Activated CD4-positive, alpha-beta memory T cell treated with anti-CD3 and anti-CD28 coated beads, Interleukin-2, amount 10 ng/mL, durations not matched to agents 7 days and 5 days (primary cell): ENCODE results near the gene FILIP1L. TPM values are rescaled to one million over a fixed set of nuclear protein-coding genes. Genes with fewer than 3 reads are reported as not detected.

Experiments
- CTCF ChIA-PET: fragments of 350-600 bp; sonication (Branson Sonifier 250); formaldehyde crosslinking; loops from one replicate; lab custom pipeline; 2021; ENCODE audit warnings: antibody characterized with exemption, inconsistent platforms; lab: Charles Lee
- POLR2A ChIA-PET: fragments of 350-600 bp; sonication (Branson Sonifier 250); formaldehyde crosslinking; loops from one replicate; lab custom pipeline; 2021; ENCODE audit warnings: antibody characterized with exemption; lab: Charles Lee
- DNase-seq: peaks from one replicate; pipeline ENCODE4 v3.0.0-alpha.2; 2020
- H3K27ac Mint-ChIP-seq: one replicate; pipeline ENCODE4 v1.8.0; 2021; ENCODE audit warnings: mild to moderate bottlenecking, mixed read lengths
- H3K27me3 Mint-ChIP-seq: one replicate; pipeline ENCODE4 v1.8.0; 2021; ENCODE audit warnings: mixed read lengths
- H3K36me3 Mint-ChIP-seq: one replicate; pipeline ENCODE4 v1.8.0; 2021; ENCODE audit warnings: low read depth, mixed read lengths
- H3K4me1 Mint-ChIP-seq: one replicate; pipeline ENCODE4 v1.8.0; 2021; ENCODE audit warnings: mixed read lengths
- H3K4me3 Mint-ChIP-seq: one replicate; pipeline ENCODE4 v1.8.0; 2021; ENCODE audit warnings: mild to moderate bottlenecking, mixed read lengths
- H3K9me3 Mint-ChIP-seq: one replicate; pipeline ENCODE4 v1.8.0; 2021; ENCODE audit warnings: mixed read lengths
- total RNA-seq, 2 experiments: library from RNA; stranded (reverse); gene quantifications; one replicate each; pipeline ENCODE4 v1.2.3, GENCODE V29; 2021

The FILIP1L gene
- total RNA-seq, 2 experiments from 2014 or later: 1.9 to 2.0 TPM

DNA sequence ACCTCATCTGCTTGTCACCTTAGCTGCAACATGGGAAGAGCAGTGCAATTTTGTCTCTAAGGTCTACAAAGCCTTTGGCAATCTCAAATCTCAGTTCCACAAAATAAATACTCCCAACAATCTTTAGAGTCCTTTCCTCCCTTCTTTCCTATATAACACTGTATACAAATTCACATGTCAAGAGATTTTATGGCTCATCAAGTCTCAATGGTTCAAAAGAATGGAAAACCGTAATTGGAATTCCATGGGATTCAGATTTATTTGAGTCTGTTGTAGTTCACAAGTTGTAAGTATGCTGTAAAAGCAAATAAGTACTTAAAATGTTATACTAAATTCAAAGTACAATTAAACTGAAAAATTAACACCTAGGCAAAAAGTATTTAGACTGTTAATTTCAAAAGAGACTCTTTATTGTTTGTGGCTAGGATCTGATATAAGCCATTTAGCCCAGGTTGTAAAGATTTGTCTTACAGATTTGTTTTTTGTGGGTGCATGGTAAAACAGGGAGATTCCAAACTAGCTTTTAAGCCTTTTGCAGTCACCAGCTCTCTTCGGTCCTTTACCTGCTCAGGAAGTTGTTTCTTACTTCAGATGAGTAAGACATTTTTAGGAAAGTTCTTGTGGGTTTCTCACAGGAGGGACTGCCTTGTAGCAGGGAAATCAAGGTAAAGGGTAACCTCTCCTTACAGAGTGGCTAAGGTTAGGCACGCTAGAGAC, 246.5 kb downstream of the FILIP1L start:
- DNase-seq: no peak
- Mint-ChIP-seq H3K27ac (peak overlapping the region; percentile 67), H3K27me3 (no peaks in the 10 kb centered on the region), H3K9me3 (no peaks in the 10 kb centered on the region), H3K4me1 (peaks cover 66% of the 10 kb centered on the region), H3K4me3 (no peak overlapping the region), H3K36me3 (peaks cover 8% of the 10 kb centered on the region)
- ChIA-PET CTCF (interaction anchor here (1.1 to 1.3 kb wide), 2 partner anchors 8 to 386 kb away, joined by 3 to 5 read pairs; no protein-coding TSS in a partner anchor), POLR2A (interaction anchor here (0.7 to 1.4 kb wide), 7 partner anchors 9 to 534 kb away, joined by 3 to 6 read pairs (median 3); partner anchors contain the start of genes CMSS1 and LNP1)

DNA sequence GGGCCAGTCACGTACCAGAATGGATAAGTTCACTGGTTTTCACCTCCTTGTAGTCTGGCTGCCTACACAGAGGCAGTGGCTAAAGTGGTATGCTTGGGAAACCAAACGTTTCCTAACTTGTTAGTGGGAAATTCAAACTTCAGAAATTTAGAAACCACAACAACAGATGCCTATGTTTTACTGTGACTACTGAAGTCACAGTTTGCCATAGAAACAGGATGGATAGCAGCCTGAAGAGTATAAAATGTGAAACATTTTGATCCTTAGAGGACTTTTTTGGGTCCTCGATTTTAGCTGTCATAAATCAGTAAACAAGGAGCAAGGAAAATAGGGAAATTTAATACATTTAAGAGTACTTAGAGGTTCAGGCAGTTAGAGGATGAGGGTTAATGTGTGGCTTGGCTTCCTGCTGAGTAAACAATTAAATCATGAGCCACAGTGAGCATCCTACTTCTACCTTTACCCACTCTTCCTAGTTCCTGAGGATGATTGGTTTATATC, 248.0 kb downstream of the FILIP1L start:
- H3K4me1 Mint-ChIP-seq: peaks cover 58% of the 10 kb centered on the region
- DNase-seq: no peak
- peaks cover 11% of the 10 kb centered on the region for H3K36me3 Mint-ChIP-seq
- H3K27ac Mint-ChIP-seq: peak overlapping the region; percentile 67
- POLR2A ChIA-PET: interaction anchor here (0.9 to 1.6 kb wide), 3 partner anchors 28 to 48 kb away, joined by 3 to 5 read pairs (median 3); partner anchors contain the start of gene CMSS1
- H3K27me3 Mint-ChIP-seq: no peaks in the 10 kb centered on the region
- H3K9me3 Mint-ChIP-seq: no peaks in the 10 kb centered on the region
- CTCF ChIA-PET: no interaction called here
- H3K4me3 Mint-ChIP-seq: no peak overlapping the region

GRCh38 chr3:99865321-99865720, 249.0 kb downstream of the FILIP1L start:
- peaks cover 60% of the 10 kb centered on the region for H3K4me1 Mint-ChIP-seq

GRCh38 chr3:99864289-99864688, 250.0 kb downstream of the FILIP1L start:
- Mint-ChIP-seq H3K27ac (no peak overlapping the region), H3K4me1 (peaks cover 64% of the 10 kb centered on the region), H3K9me3 (no peaks in the 10 kb centered on the region), H3K27me3 (no peaks in the 10 kb centered on the region), H3K4me3 (no peak overlapping the region), H3K36me3 (peaks cover 11% of the 10 kb centered on the region)
- no peak for DNase-seq
- POLR2A ChIA-PET: interaction anchor here (1.4 kb wide), 1 partner anchor 12 kb away, joined by 3 read pairs; no protein-coding TSS in a partner anchor
- CTCF ChIA-PET: interaction anchor here (1.0 to 1.4 kb wide), 2 partner anchors 11 to 21 kb away, joined by 3 to 5 read pairs; no protein-coding TSS in a partner anchor

More at GRCh38 chr3:99865321-99865720, 249.0 kb downstream of the FILIP1L start:
- Mint-ChIP-seq H3K9me3 (no peaks in the 10 kb centered on the region), H3K27ac (no peak overlapping the region), H3K27me3 (no peaks in the 10 kb centered on the region), H3K36me3 (peaks cover 11% of the 10 kb centered on the region), H3K4me3 (no peak overlapping the region)
- no peak for DNase-seq
- CTCF ChIA-PET: no interaction called here
- POLR2A ChIA-PET: interaction anchor here (1.4 to 1.6 kb wide), 2 partner anchors 11 to 27 kb away, joined by 3 read pairs; no protein-coding TSS in a partner anchor

DNA sequence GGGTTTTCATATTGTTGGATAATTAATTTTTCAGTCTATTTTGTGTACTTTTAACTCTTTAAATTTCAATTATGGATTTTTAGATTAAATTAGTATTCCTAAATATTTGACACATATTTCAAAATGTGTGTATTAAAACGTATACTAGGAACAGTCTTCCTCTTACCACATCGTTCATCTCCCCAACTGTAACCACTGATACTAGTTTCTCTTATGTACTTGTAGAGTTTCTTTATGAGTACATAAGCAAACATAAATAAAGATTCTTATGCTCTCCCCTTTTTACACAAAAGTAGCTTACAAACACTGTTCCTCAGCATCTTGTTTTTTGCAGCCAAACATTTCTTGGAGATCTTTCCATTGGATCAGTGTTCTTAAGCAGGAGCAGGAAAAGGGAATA, 250.7 kb downstream of the FILIP1L start:
- Mint-ChIP-seq H3K4me3 (no peak overlapping the region), H3K36me3 (peaks cover 11% of the 10 kb centered on the region), H3K9me3 (no peaks in the 10 kb centered on the region), H3K4me1 (peaks cover 59% of the 10 kb centered on the region), H3K27me3 (no peaks in the 10 kb centered on the region), H3K27ac (no peak overlapping the region)
- no peak for DNase-seq
- ChIA-PET POLR2A (no interaction called here), CTCF (interaction anchor here (1.0 to 1.4 kb wide), 2 partner anchors 12 to 21 kb away, joined by 3 to 5 read pairs; no protein-coding TSS in a partner anchor)

- Mint-ChIP-seq H3K27ac (no peak overlapping the region), H3K27me3 (no peaks in the 10 kb centered on the region), H3K9me3 (no peaks in the 10 kb centered on the region), H3K36me3 (peaks cover 11% of the 10 kb centered on the region), H3K4me1 (peaks cover 53% of the 10 kb centered on the region), H3K4me3 (no peak overlapping the region)
- CTCF ChIA-PET: no interaction called here
- POLR2A ChIA-PET: no interaction called here
- DNase-seq: no peak
These were observed 251.3 kb downstream of the FILIP1L start for GRCh38 chr3:99863002-99863401.

DNA sequence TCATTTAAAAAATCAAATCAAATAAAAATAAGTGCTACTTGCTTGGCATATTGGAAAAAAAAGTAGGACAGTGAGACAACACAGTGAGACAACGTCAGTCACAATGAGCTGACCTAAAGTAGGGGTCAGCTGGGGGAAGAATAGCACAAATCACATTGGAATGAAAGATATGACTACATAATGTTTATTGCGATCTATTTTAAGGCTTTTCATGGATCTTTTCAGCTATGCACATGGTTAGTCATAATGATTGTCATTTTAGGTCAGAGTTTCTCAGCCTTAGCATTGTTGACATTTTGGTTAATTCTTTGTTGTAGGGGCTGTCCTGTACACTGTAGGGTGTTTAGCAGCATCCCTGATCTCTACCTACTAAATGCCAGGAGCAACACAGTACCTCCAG, 252.1 kb downstream of the FILIP1L start:
- Mint-ChIP-seq H3K27me3 (no peaks in the 10 kb centered on the region), H3K27ac (no peak overlapping the region), H3K4me1 (peaks cover 47% of the 10 kb centered on the region), H3K9me3 (no peaks in the 10 kb centered on the region), H3K36me3 (peaks cover 11% of the 10 kb centered on the region), H3K4me3 (no peak overlapping the region)
- DNase-seq: no peak
- ChIA-PET POLR2A (interaction anchor here (2.4 kb wide), 1 partner anchor 9 kb away, joined by 6 read pairs; no protein-coding TSS in a partner anchor), CTCF (interaction anchor here (0.6 kb wide), 1 partner anchor 22 kb away, joined by 4 read pairs; no protein-coding TSS in a partner anchor)

GRCh38 chr3:99861216-99861615, 253.1 kb downstream of the FILIP1L start:
- peaks cover 47% of the 10 kb centered on the region for H3K4me1 Mint-ChIP-seq
- peaks cover 11% of the 10 kb centered on the region for H3K36me3 Mint-ChIP-seq
- CTCF ChIA-PET: no interaction called here
- H3K4me3 Mint-ChIP-seq: no peak overlapping the region
- DNase-seq: no peak
- H3K27ac Mint-ChIP-seq: no peak overlapping the region
- no peaks in the 10 kb centered on the region for H3K9me3 Mint-ChIP-seq
- POLR2A ChIA-PET: interaction anchor here (2.4 kb wide), 1 partner anchor 10 kb away, joined by 6 read pairs; no protein-coding TSS in a partner anchor
- H3K27me3 Mint-ChIP-seq: no peaks in the 10 kb centered on the region

GRCh38 chr3:99859825-99860224, 254.5 kb downstream of the FILIP1L start:
- H3K4me1 Mint-ChIP-seq: peaks cover 46% of the 10 kb centered on the region
- no peaks in the 10 kb centered on the region for H3K27me3 Mint-ChIP-seq
- ChIA-PET CTCF (interaction anchor here (0.7 to 1.5 kb wide), 3 partner anchors 8 to 401 kb away, joined by 3 to 5 read pairs (median 3); partner anchors contain the start of gene TBC1D23), POLR2A (no interaction called here)
- H3K4me3 Mint-ChIP-seq: no peak overlapping the region
- no peaks in the 10 kb centered on the region for H3K9me3 Mint-ChIP-seq
- H3K27ac Mint-ChIP-seq: no peak overlapping the region
- peaks cover 13% of the 10 kb centered on the region for H3K36me3 Mint-ChIP-seq
- no peak for DNase-seq

GRCh38 chr3:99858469-99858868, 255.8 kb downstream of the FILIP1L start:
- POLR2A ChIA-PET: no interaction called here

DNA sequence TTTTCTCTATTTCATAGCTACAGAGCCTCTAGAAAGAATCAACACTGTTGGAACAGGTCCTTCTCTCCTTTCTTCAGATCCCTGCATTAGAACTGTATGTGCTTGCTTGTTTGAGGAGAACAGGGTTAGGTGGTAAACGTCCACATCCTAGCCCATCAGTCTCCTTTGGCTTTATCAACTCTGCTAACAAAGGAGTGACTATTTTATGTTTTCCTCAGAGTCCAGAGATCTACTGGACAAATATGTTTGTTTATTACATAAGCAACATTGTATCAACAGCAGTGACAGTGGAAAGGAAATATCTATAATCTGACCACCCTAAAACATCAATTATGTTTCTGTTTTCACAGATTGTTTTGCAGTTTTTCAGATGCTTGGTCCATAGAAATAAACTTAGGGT, 257.0 kb downstream of the FILIP1L start:
- Mint-ChIP-seq H3K27me3 (no peaks in the 10 kb centered on the region), H3K27ac (no peak overlapping the region), H3K9me3 (no peaks in the 10 kb centered on the region), H3K4me1 (peaks cover 28% of the 10 kb centered on the region), H3K4me3 (no peak overlapping the region), H3K36me3 (peaks cover 2% of the 10 kb centered on the region)
- POLR2A ChIA-PET: no interaction called here
- no peak for DNase-seq
- CTCF ChIA-PET: no interaction called here

More at GRCh38 chr3:99858469-99858868, 255.8 kb downstream of the FILIP1L start:
- Mint-ChIP-seq H3K27ac (no peak overlapping the region), H3K27me3 (no peaks in the 10 kb centered on the region), H3K36me3 (peaks cover 10% of the 10 kb centered on the region), H3K4me1 (peaks cover 35% of the 10 kb centered on the region), H3K4me3 (no peak overlapping the region), H3K9me3 (no peaks in the 10 kb centered on the region)
- CTCF ChIA-PET: no interaction called here
- DNase-seq: no peak

- peaks cover 28% of the 10 kb centered on the region for H3K4me1 Mint-ChIP-seq
- no peaks in the 10 kb centered on the region for H3K9me3 Mint-ChIP-seq
- no peaks in the 10 kb centered on the region for H3K27me3 Mint-ChIP-seq
- H3K27ac Mint-ChIP-seq: no peak overlapping the region
- ChIA-PET POLR2A (no interaction called here), CTCF (no interaction called here)
- H3K4me3 Mint-ChIP-seq: no peak overlapping the region
- peaks cover 2% of the 10 kb centered on the region for H3K36me3 Mint-ChIP-seq
- DNase-seq: no peak
These were observed 257.7 kb downstream of the FILIP1L start for GRCh38 chr3:99856437-99857220.
